ENCODE measurements around the gene GIGYF2. TPM values are rescaled to one million over a fixed set of nuclear protein-coding genes. Genes with fewer than 3 reads are reported as not detected.

GIGYF2 gene
- total RNA-seq, 1 experiment from 2014 or later, result 49.8 TPM

GRCh38 chr2:232870018-232870765 is 173.1 kb downstream of the GIGYF2 start, which contains the start of gene SNORC:
SNORC (plus strand) TSS chr2:232870264; CDS start chr2:232870342, 78 bp downstream.
- no peak for DNase-seq (ENCODE audit: low read depth, low spot score)
- in situ Hi-C loops (cut with HindIII; ENCODE audit: low pct_unique_long_range_greater_than_20kb, low sequenced_read_pairs), result no loop called here

GRCh38 chr2:232870766-232871371 is 173.7 kb downstream of the GIGYF2 start:
- in situ Hi-C loops (cut with HindIII; ENCODE audit: low pct_unique_long_range_greater_than_20kb, low sequenced_read_pairs), result no loop called here
- no peak for DNase-seq (ENCODE audit: low read depth, low spot score)

- DNase-seq (ENCODE audit: low read depth, low spot score), result no peak
These were observed 174.3 kb downstream of the GIGYF2 start for GRCh38 chr2:232871418-232871834.

GRCh38 chr2:232871835-232872736 is 175.0 kb downstream of the GIGYF2 start:
- in situ Hi-C loops (cut with HindIII; ENCODE audit: low pct_unique_long_range_greater_than_20kb, low sequenced_read_pairs), result no loop called here

More at GRCh38 chr2:232871418-232871834, 174.3 kb downstream of the GIGYF2 start:
- in situ Hi-C loops (cut with HindIII; ENCODE audit: low pct_unique_long_range_greater_than_20kb, low sequenced_read_pairs), result no loop called here

GRCh38 chr2:232872826-232873225 is 175.7 kb downstream of the GIGYF2 start:
- in situ Hi-C loops (cut with HindIII; ENCODE audit: low pct_unique_long_range_greater_than_20kb, low sequenced_read_pairs), result no loop called here
- no peak for DNase-seq (ENCODE audit: low read depth, low spot score)

More at GRCh38 chr2:232871835-232872736, 175.0 kb downstream of the GIGYF2 start:
- DNase-seq (ENCODE audit: low read depth, low spot score), result peak; percentile 92

GRCh38 chr2:232873292-232873908 is 176.3 kb downstream of the GIGYF2 start:
- in situ Hi-C loops (cut with HindIII; ENCODE audit: low pct_unique_long_range_greater_than_20kb, low sequenced_read_pairs), result no loop called here

GRCh38 chr2:232873909-232874641 is 176.9 kb downstream of the GIGYF2 start:
- DNase-seq (ENCODE audit: low read depth, low spot score), result no peak
- in situ Hi-C loops (cut with HindIII; ENCODE audit: low pct_unique_long_range_greater_than_20kb, low sequenced_read_pairs), result no loop called here

More at GRCh38 chr2:232873292-232873908, 176.3 kb downstream of the GIGYF2 start:
- DNase-seq (ENCODE audit: low read depth, low spot score), result no peak

GRCh38 chr2:232874677-232875223 is 177.6 kb downstream of the GIGYF2 start:
- in situ Hi-C loops (cut with HindIII; ENCODE audit: low pct_unique_long_range_greater_than_20kb, low sequenced_read_pairs), result no loop called here
- no peak for DNase-seq (ENCODE audit: low read depth, low spot score)

- no peak for DNase-seq (ENCODE audit: low read depth, low spot score)
- in situ Hi-C loops (cut with HindIII; ENCODE audit: low pct_unique_long_range_greater_than_20kb, low sequenced_read_pairs), result no loop called here
These were observed 178.4 kb downstream of the GIGYF2 start for GRCh38 chr2:232875256-232876121.

GRCh38 chr2:232876161-232876977 is 179.2 kb downstream of the GIGYF2 start:
- in situ Hi-C loops (cut with HindIII; ENCODE audit: low pct_unique_long_range_greater_than_20kb, low sequenced_read_pairs), result no loop called here
- no peak for DNase-seq (ENCODE audit: low read depth, low spot score)

- no peak for DNase-seq (ENCODE audit: low read depth, low spot score)
- in situ Hi-C loops (cut with HindIII; ENCODE audit: low pct_unique_long_range_greater_than_20kb, low sequenced_read_pairs), result no loop called here
These were observed 179.9 kb downstream of the GIGYF2 start for GRCh38 chr2:232876978-232877441.

- in situ Hi-C loops (cut with HindIII; ENCODE audit: low pct_unique_long_range_greater_than_20kb, low sequenced_read_pairs), result no loop called here
- no peak for DNase-seq (ENCODE audit: low read depth, low spot score)
These were observed 180.9 kb downstream of the GIGYF2 start for GRCh38 chr2:232877940-232878511.

- in situ Hi-C loops (cut with HindIII; ENCODE audit: low pct_unique_long_range_greater_than_20kb, low sequenced_read_pairs), result no loop called here
- no peak for DNase-seq (ENCODE audit: low read depth, low spot score)
These were observed 181.9 kb downstream of the GIGYF2 start for GRCh38 chr2:232878855-232879617.
